ENCODE measurements around the gene PRR23E.

Gene PRR23E

GRCh38 chr3:127185268-127185667 lies 7.7 kb upstream of the PRR23E start:
- no peak for DNase-seq

- DNase-seq, result no peak
Measured at GRCh38 chr3:127185962-127186674, 6.8 kb upstream of the PRR23E start.

DNA sequence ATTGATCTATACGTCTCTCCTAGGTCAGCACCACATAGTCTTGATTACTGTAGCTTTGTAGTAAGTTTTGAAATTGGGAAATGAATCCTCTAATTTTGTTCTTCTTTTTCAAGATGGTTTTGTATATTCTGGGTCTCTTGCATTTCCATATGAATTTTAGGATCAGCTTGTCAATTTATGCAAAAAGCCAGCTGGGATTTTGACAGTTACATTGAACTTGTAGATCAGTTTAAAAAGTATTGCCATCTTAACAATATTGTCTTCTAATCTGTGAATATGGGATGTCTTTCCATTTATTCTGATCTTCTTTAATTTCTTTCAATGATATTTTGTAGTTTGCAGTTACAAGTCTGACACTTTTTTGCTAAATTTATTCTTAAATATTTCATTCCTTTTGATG lies 5.6 kb upstream of the PRR23E start:
- no peak for DNase-seq

- no peak for DNase-seq
Measured at GRCh38 chr3:127193341-127193740, 410 bp downstream of the PRR23E start.

DNA sequence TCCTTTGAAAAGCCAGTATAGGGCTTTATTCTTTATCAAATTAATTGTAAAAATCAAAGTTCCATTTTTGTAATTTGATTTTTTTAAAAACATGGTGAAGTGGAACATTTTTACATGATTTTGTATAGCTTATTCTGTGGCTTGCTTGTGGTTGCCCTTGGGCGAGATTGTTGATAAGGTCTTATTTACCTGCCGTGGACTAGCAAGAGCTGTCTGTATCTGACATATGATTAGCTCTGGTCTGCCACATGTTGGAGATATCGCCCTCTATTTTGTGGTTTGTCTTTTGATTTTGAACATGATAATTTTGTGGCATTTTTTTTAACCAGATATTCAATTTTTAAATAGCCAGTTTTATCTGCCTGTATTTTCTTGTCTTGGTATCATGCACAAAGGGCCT lies 844 bp downstream of the PRR23E start:
- DNase-seq, result peak in 1 of 5 experiments; percentile 17

DNA sequence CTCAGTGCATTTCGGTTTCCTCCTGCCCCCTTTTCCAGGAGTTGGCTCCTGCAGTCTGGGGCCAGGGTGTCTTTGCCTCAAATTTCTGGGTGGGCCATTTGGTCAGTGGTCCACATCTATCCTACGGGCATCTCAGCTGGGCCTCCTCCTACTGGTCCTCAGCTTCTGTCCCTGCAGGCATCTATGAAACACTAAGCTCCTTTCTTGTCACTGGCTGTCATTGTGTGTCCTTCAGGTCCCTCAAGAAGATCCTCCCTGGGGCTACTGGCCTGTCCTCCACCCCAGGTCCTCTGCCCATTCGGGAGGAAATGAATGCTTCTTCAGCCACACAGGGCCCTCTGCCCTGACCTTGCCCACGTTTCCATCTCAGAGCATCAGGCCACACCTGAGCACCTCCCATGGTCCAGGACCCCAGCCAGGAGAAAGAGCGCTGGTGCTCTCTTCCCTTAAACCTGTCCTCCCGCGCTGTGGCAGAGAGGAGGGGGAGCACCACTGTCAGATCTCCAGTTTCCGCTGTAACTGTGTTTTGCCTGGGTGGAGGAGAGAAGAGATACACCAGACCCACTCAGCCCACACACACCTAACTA lies 1.8 kb downstream of the PRR23E start:
- no peak for DNase-seq

- DNase-seq, result no peak
Measured at GRCh38 chr3:127195417-127195816, 2.5 kb downstream of the PRR23E start.

GRCh38 chr3:127196002-127196401 lies 3.1 kb downstream of the PRR23E start:
- no peak for DNase-seq

- no peak for DNase-seq
Measured at GRCh38 chr3:127196466-127197299, 3.8 kb downstream of the PRR23E start.

DNA sequence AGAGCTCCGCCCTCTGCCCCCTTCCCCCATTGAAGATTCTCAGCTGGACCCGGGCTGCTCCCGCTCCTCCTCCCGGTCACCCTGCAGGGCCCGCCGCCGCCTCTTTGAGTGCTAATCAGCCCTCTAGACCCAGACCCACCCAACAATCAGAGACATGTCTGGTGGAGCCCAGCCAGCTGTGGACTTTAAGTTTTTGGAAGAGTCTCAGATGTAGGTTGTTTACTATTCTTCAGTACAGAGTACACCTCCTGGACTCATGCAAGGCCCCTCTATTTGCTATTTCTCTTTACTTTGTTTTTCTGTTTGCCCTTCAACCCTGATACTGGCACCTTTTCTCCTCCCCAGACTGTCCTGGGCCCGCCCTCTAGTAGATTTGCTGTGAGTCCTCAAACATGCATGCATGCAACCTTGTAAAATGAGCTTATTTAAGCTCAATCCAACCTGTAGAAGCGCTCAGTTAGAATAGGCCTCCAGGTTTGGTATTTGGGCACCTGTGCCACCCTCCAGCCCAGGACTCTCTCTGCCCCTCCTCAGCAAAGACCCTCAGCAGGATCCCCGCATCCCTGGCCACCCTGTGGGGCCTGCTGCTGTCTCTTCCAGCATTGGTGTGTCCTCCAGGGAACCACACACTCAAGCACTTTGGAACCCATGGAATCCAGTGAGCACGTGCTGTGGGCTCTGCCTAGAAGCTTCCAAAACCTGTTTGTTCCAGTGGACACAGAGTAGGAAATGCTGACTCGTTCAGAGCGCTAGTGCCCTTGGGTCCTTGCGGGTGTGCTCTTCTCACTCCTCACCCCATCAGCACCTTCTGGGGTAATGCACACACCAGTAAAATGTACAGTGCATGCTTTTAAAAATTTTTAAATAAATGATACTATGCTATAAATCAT lies 4.6 kb downstream of the PRR23E start:
- no peak for DNase-seq

DNA sequence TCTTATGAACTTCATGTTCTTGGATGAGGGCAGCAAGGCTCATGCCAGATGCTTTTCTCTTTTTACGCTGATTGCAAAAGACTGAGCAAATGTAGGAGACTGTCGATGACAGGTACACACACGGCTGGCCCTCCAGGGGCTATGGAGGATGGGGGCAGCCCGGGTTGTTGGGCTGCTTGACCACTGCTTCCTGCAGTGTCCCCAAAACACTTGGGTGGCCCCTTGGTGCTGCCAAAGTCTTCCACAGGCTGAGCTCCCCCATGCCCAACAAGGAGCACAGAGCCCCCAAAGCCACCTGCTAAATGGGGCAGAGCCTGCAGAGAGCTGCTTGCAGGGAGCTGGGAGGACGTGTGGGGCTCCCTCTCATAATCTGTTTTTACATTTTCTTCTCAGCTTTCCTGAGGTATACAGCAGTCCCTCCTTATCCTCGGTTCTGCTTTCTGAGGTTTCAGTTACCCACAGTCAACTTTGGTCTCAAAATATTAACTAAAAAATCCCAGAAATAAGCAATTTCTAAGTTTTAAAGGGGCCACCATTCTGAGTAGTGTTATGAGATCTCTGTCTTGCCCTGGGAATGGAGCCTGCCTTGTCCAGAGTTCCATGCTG lies 7.3 kb downstream of the PRR23E start:
- no peak for DNase-seq

- no peak for DNase-seq
Measured at GRCh38 chr3:127203024-127203423, 10.1 kb downstream of the PRR23E start.

DNA sequence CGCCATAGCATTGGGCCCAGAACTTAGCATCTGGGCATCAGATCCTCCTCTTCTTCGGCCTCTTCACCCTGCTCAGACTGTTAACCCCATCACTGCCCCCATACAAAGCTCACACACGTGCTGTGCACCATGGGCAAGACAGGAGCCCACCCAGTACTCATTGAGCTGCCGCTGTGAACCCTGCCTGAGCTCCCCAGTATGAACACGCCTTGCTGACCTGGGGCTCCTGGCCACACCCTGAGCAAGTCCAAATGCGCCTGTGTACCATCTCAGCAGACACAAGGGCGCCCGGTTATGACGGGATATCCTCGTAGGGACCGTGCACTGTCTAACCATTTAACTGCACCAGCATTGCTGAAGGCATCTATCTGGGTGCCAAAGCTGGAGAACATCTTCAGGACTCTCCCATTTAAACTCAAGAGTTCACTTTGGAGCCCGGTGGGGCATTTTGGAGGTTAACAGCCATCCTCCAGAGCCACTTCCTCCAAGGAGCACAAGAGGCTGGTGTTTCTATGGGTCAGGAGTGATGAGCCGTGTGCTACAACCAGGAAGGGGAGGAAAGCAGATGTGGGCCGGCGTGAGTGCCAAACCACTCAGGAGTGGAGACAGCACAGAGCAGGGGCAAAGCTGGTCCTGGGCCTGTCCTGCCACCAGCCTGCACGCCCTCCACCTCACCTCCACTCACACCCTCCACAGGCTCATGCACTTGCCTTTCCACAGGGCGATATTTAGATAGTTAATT lies 12.1 kb downstream of the PRR23E start:
- DNase-seq, result no peak

GRCh38 chr3:127206154-127206553 lies 13.2 kb downstream of the PRR23E start:
- DNase-seq, result no peak

DNA sequence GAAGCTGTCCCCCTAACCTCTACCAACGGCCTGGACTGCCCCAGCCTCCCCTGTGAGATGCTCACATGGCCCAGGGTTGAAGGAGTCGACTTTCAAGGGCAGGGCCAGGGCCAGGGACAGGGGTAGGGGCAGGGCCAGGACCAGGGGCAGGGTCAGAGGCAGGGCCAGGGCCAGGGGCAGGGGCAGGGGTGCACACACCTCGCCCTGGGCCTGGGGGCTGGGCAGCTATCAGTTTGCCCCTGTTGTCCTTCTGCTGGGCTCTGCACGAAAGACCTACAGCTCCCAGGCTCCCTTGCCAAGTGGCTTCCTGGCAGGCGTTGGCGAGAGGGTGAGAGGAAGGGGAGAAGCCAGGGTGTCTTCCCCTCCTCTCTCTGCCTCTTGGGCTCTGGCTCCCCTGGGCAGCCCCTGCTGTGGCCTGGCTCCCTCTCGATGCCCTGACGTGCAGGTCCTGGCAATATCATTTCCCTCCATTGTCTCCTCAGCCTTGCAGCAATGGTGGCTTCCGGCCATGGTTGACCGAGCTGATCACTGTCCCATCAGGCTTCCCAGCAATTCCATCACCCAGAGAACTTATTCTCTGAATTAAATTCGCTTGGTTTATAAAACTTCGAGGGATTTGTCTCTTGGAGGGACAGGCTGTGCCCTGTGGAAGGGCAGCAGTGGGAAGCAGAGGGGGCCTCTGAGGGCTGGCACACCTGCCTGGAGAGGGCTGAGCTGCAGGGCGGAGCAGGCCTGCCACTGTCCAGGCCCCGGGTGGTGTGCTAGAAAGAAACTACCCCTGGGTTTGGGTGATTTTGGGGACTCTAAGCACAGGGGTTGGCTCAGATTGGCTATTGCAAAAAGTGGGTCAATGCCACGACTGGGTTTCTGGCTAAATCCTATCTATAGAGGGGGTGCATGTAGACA lies 13.9 kb downstream of the PRR23E start:
- DNase-seq, result no peak

DNA sequence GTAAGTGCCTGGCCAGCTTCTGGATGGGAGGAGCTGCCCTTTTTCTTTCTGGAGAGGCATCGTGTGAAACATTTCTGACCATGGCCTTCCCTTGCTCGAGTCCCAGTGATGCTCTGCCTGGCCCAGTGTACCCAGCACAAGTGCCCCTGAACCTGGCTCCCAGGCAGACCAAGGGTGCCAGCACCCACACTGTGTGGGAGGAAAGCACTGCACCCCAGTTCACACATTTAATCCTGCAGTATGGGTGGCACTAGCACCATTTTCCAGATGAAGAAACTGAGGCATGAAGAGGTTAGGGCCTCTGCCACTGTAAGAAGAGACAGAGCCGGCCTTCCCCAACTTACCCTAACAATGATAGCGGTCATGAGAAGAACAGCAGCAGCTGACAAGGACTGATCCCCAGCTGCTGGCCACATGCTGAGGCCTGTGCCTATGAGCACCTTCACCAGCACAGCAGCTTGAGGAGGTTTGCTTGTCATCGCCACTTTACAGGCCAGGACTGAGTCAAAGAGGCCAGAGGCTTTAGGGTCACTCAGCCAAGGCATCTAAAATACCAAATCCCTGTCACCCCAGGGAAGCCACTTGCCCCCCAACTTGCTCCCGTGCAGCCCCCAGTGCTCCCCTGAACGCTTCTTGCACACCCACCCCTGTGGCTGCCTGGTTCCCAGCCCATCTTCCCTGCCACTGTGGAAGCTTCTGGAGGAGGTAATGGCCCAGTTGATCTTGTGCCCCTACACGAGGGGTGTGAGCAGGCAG lies 15.0 kb downstream of the PRR23E start:
- DNase-seq, result no peak

GRCh38 chr3:127208483-127209100 lies 15.7 kb downstream of the PRR23E start:
- no peak for DNase-seq

DNA sequence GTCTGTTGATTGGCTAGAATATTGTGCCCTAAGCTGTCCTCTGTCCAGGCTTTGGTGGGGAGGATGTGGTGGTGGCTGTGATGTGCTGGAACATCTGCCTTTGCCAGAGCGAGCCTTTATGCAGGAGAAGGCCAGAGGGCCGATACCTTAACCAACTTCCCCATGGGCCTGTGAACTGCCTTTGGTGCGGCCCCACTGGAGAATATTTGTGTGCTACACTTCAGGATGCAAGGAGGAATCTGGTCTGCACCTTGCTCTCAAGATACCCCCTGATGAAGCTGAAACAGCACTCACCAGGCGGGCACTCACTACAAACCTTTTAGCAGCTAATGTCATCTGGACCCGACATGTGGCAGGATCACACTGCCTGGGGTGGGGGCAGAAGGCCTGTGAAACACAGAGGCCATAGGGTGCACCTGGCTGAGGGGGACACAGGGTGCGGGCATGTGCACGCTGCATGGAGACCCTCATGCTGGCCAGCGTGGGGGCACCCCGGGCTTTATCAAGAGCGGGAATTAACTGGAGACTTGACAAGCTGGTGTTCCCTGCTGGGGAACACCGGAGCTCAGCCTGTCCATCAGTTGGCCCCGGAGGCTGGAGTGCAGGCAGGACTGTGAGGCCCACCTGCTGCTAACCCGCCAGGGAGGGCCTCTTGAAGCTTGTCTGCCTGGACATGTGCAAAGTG lies 16.4 kb downstream of the PRR23E start:
- no peak for DNase-seq
